Effector memory CD4-positive, alpha-beta T cell (primary cell): Measurements from ENCODE around the gene SMIM5.

Experiments
- DNase-seq, 3 donors: peaks; one replicate each; pipeline ENCODE4 v3.0.0-alpha.2; 2020
- H3K27ac ChIP-seq: 2 replicates; pipeline ENCODE4 v1.7.0; 2013; ENCODE audit warnings: mild to moderate bottlenecking, low read length, moderate library complexity; ENCODE audit not compliant: insufficient read depth, poor library complexity, severe bottlenecking
- H3K27me3 ChIP-seq: replicated peaks from 2 replicates; pipeline ENCODE4 v1.7.0; 2013; ENCODE audit warnings: mild to moderate bottlenecking, low read length; ENCODE audit not compliant: insufficient read depth, control insufficient read depth, poor library complexity, severe bottlenecking
- H3K36me3 ChIP-seq: 2 replicates; pipeline ENCODE4 v1.7.0; 2013; ENCODE audit warnings: mild to moderate bottlenecking, low read length, moderate library complexity; ENCODE audit not compliant: control insufficient read depth, insufficient read depth
- H3K4me1 ChIP-seq: 2 replicates; pipeline ENCODE4 v1.7.0; 2013; ENCODE audit warnings: low read length, mild to moderate bottlenecking; ENCODE audit not compliant: control insufficient read depth, insufficient read depth, poor library complexity, severe bottlenecking
- H3K4me3 ChIP-seq: 2 replicates; pipeline ENCODE4 v1.7.0; 2013; ENCODE audit warnings: low read length, low read depth, mild to moderate bottlenecking; ENCODE audit not compliant: insufficient read depth, poor library complexity, severe bottlenecking
- H3K9me3 ChIP-seq: 2 replicates; pipeline ENCODE4 v1.7.0; 2013; ENCODE audit warnings: mild to moderate bottlenecking, low read length, moderate library complexity; ENCODE audit not compliant: control insufficient read depth

SMIM5 gene

GRCh38 chr17:75646638-75646992, 13.4 kb downstream of the SMIM5 start:
- Histone ChIP-seq H3K4me1 (no peaks in the 10 kb centered on the region), H3K4me3 (no peak overlapping the region), H3K27me3 (no peaks in the 10 kb centered on the region), H3K27ac (no peak overlapping the region), H3K36me3 (peaks cover 20% of the 10 kb centered on the region), H3K9me3 (no peaks in the 10 kb centered on the region)
- no peak for DNase-seq

GRCh38 chr17:75647061-75647460, 13.8 kb downstream of the SMIM5 start:
- Histone ChIP-seq H3K9me3 (no peaks in the 10 kb centered on the region), H3K27ac (no peak overlapping the region), H3K36me3 (peaks cover 20% of the 10 kb centered on the region), H3K4me1 (no peaks in the 10 kb centered on the region), H3K4me3 (no peak overlapping the region), H3K27me3 (no peaks in the 10 kb centered on the region)
- no peak for DNase-seq

GRCh38 chr17:75647921-75648320, 14.7 kb downstream of the SMIM5 start:
- Histone ChIP-seq H3K4me1 (no peaks in the 10 kb centered on the region), H3K27me3 (no peaks in the 10 kb centered on the region), H3K36me3 (peaks cover 20% of the 10 kb centered on the region), H3K9me3 (no peaks in the 10 kb centered on the region), H3K4me3 (no peak overlapping the region), H3K27ac (no peak overlapping the region)
- DNase-seq, result no peak

- Histone ChIP-seq H3K9me3 (no peaks in the 10 kb centered on the region), H3K4me3 (no peak overlapping the region), H3K27ac (no peak overlapping the region), H3K36me3 (peaks cover 20% of the 10 kb centered on the region), H3K27me3 (no peaks in the 10 kb centered on the region), H3K4me1 (no peaks in the 10 kb centered on the region)
- DNase-seq, result no peak
These were observed 16.5 kb downstream of the SMIM5 start for GRCh38 chr17:75649687-75650086.

- no peak overlapping the region for H3K27ac ChIP-seq
- H3K36me3 ChIP-seq, result peaks cover 20% of the 10 kb centered on the region
- no peaks in the 10 kb centered on the region for H3K9me3 ChIP-seq
- no peaks in the 10 kb centered on the region for H3K4me1 ChIP-seq
- no peak for DNase-seq
- H3K4me3 ChIP-seq, result no peak overlapping the region
- no peaks in the 10 kb centered on the region for H3K27me3 ChIP-seq
These were observed 17.6 kb downstream of the SMIM5 start for GRCh38 chr17:75650874-75651273.

GRCh38 chr17:75652341-75652740, 19.1 kb downstream of the SMIM5 start:
- H3K27ac ChIP-seq, result no peak overlapping the region
- H3K4me1 ChIP-seq, result no peaks in the 10 kb centered on the region
- no peak for DNase-seq
- H3K4me3 ChIP-seq, result no peak overlapping the region
- no peaks in the 10 kb centered on the region for H3K9me3 ChIP-seq
- H3K27me3 ChIP-seq, result no peaks in the 10 kb centered on the region
- H3K36me3 ChIP-seq, result peaks cover 20% of the 10 kb centered on the region

- Histone ChIP-seq H3K27ac (no peak overlapping the region), H3K4me1 (no peaks in the 10 kb centered on the region), H3K36me3 (peaks cover 20% of the 10 kb centered on the region), H3K9me3 (no peaks in the 10 kb centered on the region), H3K4me3 (no peak overlapping the region), H3K27me3 (no peaks in the 10 kb centered on the region)
- no peak for DNase-seq
These were observed 19.8 kb downstream of the SMIM5 start for GRCh38 chr17:75652934-75653549.

- DNase-seq, result no peak
- Histone ChIP-seq H3K9me3 (no peaks in the 10 kb centered on the region), H3K27ac (no peak overlapping the region), H3K36me3 (peaks cover 15% of the 10 kb centered on the region), H3K4me1 (no peaks in the 10 kb centered on the region), H3K4me3 (no peak overlapping the region), H3K27me3 (no peaks in the 10 kb centered on the region)
These were observed 20.9 kb downstream of the SMIM5 start for GRCh38 chr17:75654176-75654575.

GRCh38 chr17:75658237-75658636, 25.0 kb downstream of the SMIM5 start:
- no peak overlapping the region for H3K27ac ChIP-seq
- H3K4me1 ChIP-seq, result no peaks in the 10 kb centered on the region
- H3K36me3 ChIP-seq, result peaks cover 22% of the 10 kb centered on the region
- H3K27me3 ChIP-seq, result no peaks in the 10 kb centered on the region
- DNase-seq, result no peak
- H3K9me3 ChIP-seq, result no peaks in the 10 kb centered on the region
- H3K4me3 ChIP-seq, result no peak overlapping the region

- H3K9me3 ChIP-seq, result no peaks in the 10 kb centered on the region
- H3K27me3 ChIP-seq, result no peaks in the 10 kb centered on the region
- H3K4me3 ChIP-seq, result no peak overlapping the region
- H3K27ac ChIP-seq, result no peak overlapping the region
- no peak for DNase-seq
- H3K36me3 ChIP-seq, result peaks cover 22% of the 10 kb centered on the region
- H3K4me1 ChIP-seq, result peaks cover 5% of the 10 kb centered on the region
These were observed 28.3 kb downstream of the SMIM5 start for GRCh38 chr17:75661531-75661930.
